Lower leg skin (tissue), 4 donors: Measurements from ENCODE around the gene IL11. TPM values are rescaled to one million over a fixed set of nuclear protein-coding genes. Genes with fewer than 3 reads are reported as not detected.

Experiments used
- DNase-seq, 2 donors: peaks; one replicate each; pipeline ENCODE4 v3.0.0-alpha.2; 2019; ENCODE audit warnings: low spot score in 2 of 2
- H3K4me3 ChIP-seq: fragments of 200-600 bp; sonication (generic); 2 replicates; pipeline ENCODE4 v1.5.1; 2017; ENCODE audit warnings: mild to moderate bottlenecking, low read depth; ENCODE audit not compliant: poor library complexity, severe bottlenecking
- POLR2A ChIP-seq, 2 donors: fragments of 450-650 bp; IDR thresholded peaks; one replicate each; pipeline ENCODE4 v1.6.1; 2016 to 2017; ENCODE audit warnings: antibody characterized with exemption in 2 of 2, mild to moderate bottlenecking in 1 of 2, moderate library complexity in 1 of 2
- WGBS, 2 donors: methylation state at CpG; one replicate each; pipeline ENCODE4 v1.1.5; 2018; 5-methylcytosine and 5-hydroxymethylcytosine counted together
- intact Hi-C: fragments of 100-400 bp; cut with DNase I; formaldehyde crosslinking; loops from one replicate; pipeline ENCODE4 v1.15.0; 2023; ENCODE audit warnings: low total_unique reads
- total RNA-seq, 4 donors: library from RNA; depleted of rRNA; stranded (reverse); fragments of >200 nt; gene quantifications; one replicate each; pipeline ENCODE4 v1.1.0, GENCODE V29; 2016
- TF ChIP-seq, protein P1 (sequence below), 3 donors: fragments of 450-650 bp; IDR thresholded peaks; one replicate each; pipeline ENCODE4 v1.5.1; 2016; ENCODE audit warnings: antibody characterized with exemption in 3 of 3, mild to moderate bottlenecking in 3 of 3, moderate library complexity in 2 of 3

The IL11 gene
- total RNA-seq, 4 donors from 2014 or later: 0.23 to 0.68 (median 0.46) TPM; not detected in 1

DNA sequence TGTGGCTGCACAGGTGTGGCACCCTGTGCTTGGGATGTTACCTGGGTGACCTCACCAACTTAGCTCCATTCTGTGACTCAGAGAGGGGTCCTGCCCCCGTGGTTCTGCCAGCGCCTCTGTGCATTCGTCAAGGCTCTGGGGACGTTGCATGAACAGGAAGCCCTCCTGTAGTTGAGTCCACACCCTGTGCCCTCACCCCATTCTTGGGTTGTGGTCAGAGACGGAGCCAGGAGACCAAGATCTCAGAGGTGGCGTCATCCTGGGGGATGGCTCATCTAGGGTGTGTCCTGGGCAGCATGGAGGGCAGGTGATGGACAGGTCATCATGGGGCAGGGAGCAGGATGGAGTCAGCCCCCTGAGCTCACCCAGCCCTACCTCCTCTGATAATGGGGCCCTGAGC is 18.2 kb downstream of the IL11 start:
- intact Hi-C loops: no loop called here
- H3K4me3 ChIP-seq: no peak overlapping the region
- 49 to 87% methylated on average over 6 of the region's 6 CpGs for WGBS, 2 donors
- no peak for DNase-seq
- TF ChIP-seq, protein P1, sequence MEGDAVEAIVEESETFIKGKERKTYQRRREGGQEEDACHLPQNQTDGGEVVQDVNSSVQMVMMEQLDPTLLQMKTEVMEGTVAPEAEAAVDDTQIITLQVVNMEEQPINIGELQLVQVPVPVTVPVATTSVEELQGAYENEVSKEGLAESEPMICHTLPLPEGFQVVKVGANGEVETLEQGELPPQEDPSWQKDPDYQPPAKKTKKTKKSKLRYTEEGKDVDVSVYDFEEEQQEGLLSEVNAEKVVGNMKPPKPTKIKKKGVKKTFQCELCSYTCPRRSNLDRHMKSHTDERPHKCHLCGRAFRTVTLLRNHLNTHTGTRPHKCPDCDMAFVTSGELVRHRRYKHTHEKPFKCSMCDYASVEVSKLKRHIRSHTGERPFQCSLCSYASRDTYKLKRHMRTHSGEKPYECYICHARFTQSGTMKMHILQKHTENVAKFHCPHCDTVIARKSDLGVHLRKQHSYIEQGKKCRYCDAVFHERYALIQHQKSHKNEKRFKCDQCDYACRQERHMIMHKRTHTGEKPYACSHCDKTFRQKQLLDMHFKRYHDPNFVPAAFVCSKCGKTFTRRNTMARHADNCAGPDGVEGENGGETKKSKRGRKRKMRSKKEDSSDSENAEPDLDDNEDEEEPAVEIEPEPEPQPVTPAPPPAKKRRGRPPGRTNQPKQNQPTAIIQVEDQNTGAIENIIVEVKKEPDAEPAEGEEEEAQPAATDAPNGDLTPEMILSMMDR (IDR thresholded peaks at IDR 0.05): no peak
- no peak for TF ChIP-seq POLR2A (IDR thresholded peaks at IDR 0.05)

DNA sequence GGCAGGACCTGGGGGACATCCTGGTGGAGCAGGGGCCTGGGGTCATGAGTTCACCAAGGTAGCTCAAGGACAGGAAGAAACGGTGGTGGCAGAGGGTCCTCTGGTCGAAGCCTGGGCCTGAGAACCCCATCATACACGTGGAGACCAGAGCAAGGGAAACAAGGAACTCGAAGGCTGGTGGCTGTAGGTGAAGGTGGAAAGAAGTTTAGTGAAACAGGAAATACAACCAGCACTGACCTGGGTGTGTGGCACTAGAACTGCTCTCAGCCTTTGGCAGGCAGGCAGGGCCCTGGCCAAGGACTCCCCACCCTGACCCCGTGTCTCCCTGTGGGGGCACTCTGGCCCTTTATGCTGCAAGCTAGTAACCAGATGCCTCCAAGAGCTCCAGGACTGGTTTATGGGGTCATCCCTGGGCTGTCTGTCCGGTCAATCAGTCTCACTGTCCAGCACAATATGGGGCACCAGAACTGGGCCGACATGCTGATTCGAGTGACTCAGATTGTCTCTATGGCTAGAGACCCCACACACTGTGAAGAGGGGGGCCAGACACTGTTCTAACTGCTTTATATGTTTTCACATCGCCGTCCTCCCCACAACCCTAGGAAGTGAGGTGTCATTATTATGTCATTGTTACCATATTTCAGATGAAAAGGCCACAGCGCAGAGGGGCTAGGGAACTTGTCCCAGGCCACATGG is 19.5 kb downstream of the IL11 start:
- intact Hi-C loops: no loop called here
- 67 to 71% methylated on average over 11 of the region's 11 CpGs for WGBS, 2 donors
- no peak overlapping the region for H3K4me3 ChIP-seq
- TF ChIP-seq, protein P1 (IDR thresholded peaks at IDR 0.05): no peak
- no peak for TF ChIP-seq POLR2A (IDR thresholded peaks at IDR 0.05)
- no peak for DNase-seq

DNA sequence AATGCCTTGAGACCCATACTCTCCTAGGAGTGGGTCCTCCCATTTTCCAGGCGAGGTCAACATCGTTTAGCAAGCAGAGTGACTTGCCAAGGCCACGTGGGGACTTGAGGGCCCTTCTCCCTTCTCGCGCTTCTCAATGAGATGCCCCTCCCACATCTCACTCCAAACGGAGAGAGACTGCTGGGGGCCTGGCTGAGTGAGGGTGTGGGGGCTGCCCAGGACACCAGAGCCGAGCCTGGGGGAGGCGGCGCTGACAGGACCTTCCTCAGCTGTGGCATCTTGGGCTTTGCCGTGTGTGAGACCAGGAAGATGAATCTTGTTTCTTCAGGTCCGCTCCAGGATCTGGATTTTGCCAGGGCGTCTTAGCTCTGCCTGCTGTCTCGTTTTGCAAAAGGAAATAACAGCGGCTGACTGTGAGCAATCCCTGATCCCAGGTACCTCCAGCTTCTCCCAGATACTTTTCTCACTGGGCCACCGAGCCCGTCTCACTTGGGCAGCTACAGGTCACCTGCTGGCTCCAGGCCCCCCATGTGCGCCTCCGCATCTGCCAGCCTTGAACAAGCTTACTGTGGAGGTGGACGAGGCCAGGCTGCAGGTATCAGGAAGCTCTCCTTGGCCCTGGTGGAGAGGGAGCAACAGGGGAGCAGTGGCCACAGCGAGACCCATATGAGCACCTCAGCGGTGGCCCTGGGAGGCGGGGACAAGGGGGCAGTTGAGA is 21.8 kb downstream of the IL11 start:
- no peak for DNase-seq
- TF ChIP-seq, protein P1 (IDR thresholded peaks at IDR 0.05): no peak
- no peak for TF ChIP-seq POLR2A (IDR thresholded peaks at IDR 0.05)
- intact Hi-C loops: no loop called here
- WGBS, 2 donors: 77 to 78% methylated on average over 22 of the region's 22 CpGs
- no peak overlapping the region for H3K4me3 ChIP-seq

DNA sequence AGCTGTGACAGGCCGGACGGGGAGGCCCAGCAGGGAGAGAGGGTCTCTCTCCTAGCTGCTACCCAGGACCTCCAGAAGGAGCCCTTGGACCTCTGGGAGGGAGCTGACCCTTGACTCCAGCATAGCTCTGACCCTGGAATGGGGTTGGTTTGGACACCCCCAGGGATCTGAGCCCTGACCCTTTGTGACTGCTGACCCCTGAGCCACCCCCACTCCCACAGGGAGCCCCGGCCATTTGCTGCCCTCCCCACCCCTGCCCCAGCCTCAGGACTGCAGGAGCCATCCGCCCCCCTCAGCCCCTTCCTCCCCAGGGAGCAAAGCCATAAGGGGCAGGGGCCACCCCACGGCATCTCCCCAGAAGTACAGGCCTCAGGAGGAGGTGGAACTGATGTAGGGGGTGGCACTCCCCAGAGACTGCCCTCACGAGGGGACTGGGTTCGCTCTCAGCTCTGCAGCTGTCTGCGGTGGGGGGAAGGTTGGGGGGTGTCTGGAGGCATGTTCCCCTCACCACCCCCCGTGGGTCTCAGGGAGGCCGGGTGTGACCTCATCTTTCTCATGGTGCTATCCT is 22.7 kb downstream of the IL11 start:
- DNase-seq: no peak
- TF ChIP-seq, protein P1 (IDR thresholded peaks at IDR 0.05): no peak
- TF ChIP-seq POLR2A (IDR thresholded peaks at IDR 0.05): no peak
- WGBS, 2 donors: 87 to 89% methylated on average over 4 to 10 of the region's 10 CpGs
- intact Hi-C loops: no loop called here
- no peak overlapping the region for H3K4me3 ChIP-seq

DNA sequence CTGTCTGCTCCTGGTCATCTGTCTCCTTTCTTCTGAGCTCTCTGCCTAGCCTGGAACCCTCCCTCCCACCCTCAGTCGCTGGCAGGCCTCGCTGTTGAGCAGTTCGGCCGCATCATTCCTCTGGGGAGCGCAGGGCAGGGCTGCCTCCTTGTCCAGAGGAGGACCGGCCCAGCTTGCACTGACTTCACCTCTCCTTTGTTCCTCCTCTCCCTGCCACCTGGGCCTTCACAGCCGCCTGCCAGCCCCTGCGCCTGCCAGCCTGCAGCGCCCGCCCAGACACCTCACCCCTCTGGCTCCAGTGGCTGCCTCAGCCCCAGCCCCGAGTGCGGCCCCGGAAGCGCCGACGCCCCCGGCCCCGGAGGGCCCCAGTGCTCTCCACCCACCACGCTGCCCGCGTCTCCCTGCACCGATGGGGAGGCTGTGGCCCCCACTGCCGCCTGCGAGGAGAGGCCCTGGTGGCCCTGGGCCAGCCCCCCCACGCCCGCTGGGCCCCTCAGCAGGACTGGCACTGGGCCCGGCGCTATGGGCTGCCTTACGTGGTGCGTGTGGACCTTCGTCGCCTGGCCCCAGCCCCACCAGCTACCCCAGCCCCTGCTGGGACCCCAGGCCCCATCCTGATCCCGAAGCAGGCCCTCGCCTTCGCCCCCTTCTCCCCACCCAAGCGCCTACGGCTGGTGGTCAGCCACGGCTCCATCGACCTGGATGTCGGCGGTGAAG is 23.4 kb downstream of the IL11 start:
- no peak overlapping the region for H3K4me3 ChIP-seq
- DNase-seq: no peak
- 75 to 85% methylated on average over 37 to 39 of the region's 41 CpGs for WGBS, 2 donors
- no peak for TF ChIP-seq POLR2A (IDR thresholded peaks at IDR 0.05)
- TF ChIP-seq, protein P1 (IDR thresholded peaks at IDR 0.05): no peak
- intact Hi-C loops: no loop called here
